NCI-H510A (cell line): Measurements from ENCODE around the gene ACOX2.

Experiments used
- DNase-seq: peaks from one replicate; lab custom pipeline; 2025; lab: John Stamatoyannopoulos, UW

ACOX2 gene

DNA sequence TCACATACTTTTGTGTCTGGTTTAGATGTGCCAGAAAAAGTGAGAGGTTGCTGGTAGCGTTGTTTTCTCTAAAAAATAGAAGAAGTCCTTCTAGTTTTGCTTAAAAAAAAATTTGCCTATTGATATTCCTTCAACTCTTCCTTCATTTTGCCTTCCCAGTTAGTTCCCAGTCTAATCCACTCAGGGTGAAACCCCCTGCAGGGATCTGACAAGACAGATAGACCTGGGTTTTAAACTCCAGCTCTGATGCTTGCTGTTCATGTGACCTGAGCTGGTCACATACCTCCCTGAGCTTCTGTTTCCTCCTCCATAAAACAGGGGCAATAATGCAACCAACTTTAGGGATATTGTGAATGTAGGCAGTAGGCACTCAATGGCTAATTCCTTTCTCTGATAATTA lies 63.7 kb downstream of the ACOX2 start:
- DNase-seq: no peak

DNA sequence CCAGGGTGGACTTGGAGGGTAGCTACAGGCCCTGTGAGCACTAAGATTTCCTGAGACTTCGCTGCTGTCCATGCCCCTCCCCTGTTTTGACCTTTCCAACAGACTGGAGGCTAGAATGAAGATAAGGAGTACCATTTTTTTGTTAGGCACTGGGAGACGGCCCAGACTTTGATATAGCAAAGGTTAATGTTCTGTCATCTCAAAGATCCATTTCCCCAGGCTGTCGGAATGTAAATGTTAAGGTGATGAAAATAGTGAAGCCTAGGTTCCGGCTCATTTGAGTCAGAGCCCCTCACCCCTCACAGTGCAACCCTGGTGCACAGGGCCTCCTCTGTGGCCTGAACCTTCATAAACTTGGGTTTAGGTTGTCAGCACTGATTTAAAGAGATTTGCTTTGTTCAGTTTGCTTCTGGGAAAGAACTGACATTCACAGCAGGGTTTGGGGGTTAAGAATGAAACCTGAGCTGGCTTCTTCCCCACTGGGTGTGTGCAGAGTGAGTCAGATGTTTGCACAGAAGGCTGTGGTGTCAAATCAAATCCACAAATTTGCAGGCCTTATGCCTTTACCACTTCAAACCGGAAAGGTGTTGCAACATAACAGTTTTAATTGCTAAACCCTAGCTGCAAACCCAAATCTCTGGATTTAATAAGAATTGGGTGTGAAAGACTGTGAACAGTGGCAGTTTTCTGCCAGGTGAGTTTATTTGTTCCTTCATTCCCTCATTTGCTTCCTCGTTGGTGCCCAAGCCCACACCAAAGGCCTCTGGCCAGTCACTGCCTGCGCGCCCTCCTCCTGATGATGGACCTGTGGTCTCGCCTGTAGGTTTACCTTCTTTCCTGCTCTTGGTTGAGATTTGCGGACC lies 65.7 kb downstream of the ACOX2 start:
- peak; percentile 56 for DNase-seq

DNA sequence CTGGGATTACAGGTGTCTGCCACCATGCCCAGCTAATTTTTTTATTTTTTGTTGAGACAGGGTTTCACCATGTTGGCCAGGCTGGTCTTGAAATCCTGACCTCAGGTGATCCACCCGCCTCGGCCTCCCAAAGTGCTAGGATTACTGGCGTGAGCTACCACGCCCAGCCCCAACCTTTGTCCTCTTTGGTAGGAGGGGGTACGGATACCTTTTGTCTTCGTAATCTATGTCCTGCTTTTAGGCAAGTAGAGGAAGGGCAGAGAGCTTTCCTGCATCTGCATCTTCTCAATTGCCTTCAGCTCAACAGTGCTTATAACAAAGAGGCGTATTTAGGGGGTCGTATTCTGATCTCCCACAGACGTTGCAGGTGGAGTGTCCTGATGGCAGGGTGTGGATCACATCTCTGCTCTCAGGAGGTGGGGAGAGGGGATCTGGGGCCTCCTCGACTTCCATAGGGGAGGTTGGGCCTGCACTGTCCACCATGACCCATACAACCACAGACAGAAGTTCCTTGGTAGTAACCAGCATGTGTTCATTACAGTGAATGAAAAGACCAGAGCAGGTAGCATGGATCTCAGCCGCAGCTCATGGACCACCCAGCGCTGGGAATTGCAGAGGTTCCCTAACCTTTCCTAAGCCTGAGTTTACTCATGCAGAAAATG lies 66.5 kb downstream of the ACOX2 start:
- no peak for DNase-seq

DNA sequence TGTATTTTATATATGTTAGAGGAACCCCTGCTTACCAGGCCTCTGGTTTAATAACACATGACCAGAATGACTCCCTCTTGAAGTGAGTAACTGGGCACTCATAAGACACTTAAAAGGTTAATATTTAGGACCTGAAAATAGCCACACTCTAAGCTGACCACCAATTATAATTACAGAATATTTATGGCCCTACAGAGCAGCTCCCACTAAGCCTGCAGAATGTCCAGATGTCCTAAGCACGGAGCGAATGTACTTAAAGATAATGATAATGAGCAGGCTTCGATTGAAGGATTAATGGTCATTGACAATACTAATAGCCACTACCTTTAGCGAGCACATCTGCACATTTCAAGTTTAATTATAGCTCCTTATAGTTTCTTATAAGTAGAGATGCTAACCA lies 67.9 kb downstream of the ACOX2 start:
- DNase-seq: no peak

DNA sequence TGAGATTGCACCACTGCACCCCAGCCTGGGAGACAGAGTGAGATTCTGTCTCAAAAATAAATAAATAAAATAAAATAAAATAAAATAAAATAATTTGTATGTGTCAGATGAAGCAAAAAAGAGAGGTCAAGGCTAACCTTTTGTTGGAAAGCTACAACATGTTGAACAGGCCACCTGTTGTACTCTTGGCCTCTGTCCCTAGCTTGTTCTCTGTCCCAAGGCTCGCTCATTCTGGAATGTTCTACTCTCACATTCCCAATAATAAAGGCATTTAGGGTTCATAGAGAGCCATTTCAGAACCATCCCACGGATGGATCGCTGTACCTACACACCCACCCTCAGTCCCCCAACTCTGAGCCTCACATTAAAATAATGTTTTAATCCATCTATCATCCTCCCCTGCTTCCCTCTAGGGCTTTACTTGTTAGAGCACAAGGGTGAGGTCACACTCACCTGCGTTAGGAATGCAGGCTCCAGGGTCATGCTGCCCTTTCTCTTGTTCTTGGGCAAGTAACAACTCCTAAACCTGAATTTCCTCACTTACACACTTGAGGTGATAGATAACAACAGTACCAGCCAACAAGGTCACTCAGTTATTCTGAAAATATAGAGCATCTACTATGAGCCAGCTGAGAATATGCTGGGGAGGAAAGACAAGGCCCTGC lies 70.0 kb downstream of the ACOX2 start:
- DNase-seq: no peak

DNA sequence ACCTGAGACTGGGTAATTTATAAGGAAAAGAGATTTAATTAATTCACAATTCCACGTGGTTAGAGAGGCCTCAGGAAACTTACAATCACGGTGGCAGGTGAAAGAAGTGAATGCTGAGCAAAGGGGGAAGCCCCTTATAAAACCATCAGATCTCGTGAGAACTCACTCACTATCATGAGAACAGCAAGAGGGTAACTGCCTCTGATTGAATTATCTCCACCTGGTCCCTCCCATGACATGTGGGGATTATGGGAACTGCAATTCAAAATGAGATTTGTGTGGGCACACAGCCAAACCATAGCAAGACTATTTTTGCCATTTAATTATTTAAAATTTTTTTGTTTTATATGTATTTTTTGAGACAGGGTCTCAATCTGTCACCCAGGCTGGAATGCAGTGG lies 72.1 kb downstream of the ACOX2 start:
- no peak for DNase-seq

DNA sequence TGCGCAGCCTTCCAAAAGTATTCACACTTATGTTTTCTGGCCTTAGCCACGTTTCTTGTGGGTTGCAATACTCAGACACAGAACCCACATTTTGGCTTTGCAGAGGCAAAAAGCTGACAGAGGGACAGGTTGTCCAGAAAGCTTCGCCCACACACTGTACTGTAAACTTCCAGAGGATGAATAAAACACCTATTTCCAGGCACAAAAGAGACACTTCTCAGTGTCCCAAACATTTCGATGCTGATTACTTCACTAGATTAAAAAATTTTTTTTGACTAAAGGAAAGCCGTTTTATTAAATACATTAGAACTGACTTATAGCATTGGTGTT lies 73.1 kb downstream of the ACOX2 start:
- no peak for DNase-seq

DNA sequence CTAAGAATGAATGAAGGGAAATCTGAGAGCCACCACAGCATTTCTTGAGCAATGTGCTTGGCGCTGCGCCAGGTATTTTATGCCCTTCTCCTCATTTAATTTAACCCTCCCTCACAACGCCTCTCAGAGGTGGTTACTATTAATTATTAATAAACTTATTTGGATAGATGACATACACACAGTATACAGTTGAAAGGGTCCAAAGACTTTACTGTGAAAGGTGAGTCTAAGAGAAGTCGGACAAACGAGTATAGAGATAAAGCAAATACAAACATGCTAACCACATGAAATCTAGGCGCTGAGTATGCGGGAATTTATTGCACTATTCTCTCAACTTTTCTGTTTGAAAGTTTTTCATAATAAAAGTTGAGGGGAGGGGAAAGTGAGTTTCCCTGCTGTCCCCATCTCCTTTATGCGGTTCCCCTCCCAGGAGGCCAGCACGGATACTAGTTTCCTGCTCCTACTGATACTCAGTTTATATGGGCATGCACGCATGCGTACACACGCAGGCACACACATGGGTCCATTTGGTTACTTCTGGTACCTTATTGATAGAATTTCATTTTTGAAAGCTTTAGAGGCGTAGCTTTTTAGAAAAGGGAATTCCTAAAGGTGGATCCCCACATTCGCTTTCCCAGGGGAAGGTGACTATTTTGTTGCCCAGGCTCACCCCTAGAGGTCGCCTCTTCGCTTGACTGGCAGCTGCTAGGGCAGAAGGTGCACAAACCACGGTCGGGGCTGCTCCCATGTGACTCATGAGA lies 73.6 kb downstream of the ACOX2 start:
- no peak for DNase-seq

DNA sequence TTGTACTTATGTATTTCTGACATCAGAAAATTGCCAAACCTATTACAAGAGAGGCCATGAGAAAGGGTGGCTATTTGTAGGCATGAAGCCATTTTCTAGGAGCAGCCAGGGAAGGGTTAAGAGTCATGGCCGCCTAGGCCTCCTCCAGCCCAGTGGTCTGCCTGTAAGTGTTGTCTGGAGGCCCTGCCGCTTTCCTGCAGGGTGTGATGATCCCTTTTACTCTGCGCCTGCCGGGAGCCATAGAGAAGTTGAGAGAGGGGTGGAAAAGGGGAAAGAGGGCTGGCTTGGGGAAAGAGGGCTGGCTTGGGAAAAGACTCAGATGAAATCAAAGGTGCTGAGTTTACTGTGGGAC lies 74.2 kb downstream of the ACOX2 start:
- DNase-seq: no peak

DNA sequence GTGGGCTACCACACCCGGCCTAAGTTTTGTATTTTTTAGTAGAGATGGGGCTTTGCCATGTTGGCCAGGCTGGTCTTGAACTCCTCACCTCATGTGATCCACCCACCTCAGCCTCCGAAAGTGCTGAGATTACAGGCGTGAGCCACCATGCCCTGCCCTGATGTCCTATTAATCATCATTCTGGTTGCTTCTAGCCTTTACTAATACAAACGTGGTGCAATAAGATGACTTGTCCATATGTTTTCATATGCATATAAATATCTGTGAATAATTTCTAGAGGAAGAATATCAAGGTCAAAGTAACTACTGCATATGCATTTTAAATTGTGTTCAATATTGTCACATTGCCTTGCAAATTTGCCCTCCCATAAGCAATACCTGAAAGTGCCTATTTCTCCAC lies 77.8 kb downstream of the ACOX2 start:
- no peak for DNase-seq
